ENCODE data around the gene BPIFA2.

BPIFA2 gene

GRCh38 chr20:33137195-33137594 is 30.8 kb upstream of the BPIFA2 start:
- Histone ChIP-seq H3K9ac (ENCODE audit: low read length) (no peak overlapping the region), H3K79me2 (ENCODE audit: low read length) (no peaks in the 10 kb centered on the region), H2AFZ (ENCODE audit: low read depth, low read length) (no peak overlapping the region), H3K27me3 (ENCODE audit: low read depth, low read length) (peaks cover 11% of the 10 kb centered on the region; the same call in 1 of the 2 replicates), H3K4me2 (ENCODE audit: low read length) (no peak overlapping the region), H3K4me1 (ENCODE audit: low read length) (no peaks in the 10 kb centered on the region), H3K4me3 (ENCODE audit: low read length) (no peak overlapping the region), H3K27ac (ENCODE audit: low read length) (no peak overlapping the region), H3K36me3 (replicated peaks; ENCODE audit: low read depth, low read length) (no peaks in the 10 kb centered on the region), H3K9me3 (ENCODE audit: insufficient read depth, low read length) (no peaks in the 10 kb centered on the region), H4K20me1 (ENCODE audit: insufficient read depth, low read length) (no peaks in the 10 kb centered on the region)
- TF ChIP-seq EZH2phosphoT487 (IDR thresholded peaks at IDR 0.05; ENCODE audit: low read depth), result no peak
- no peak for TF ChIP-seq CTCF (IDR thresholded peaks at IDR 0.05; ENCODE audit: low read depth, low read length)

GRCh38 chr20:33139467-33139866 is 28.5 kb upstream of the BPIFA2 start:
- no peak overlapping the region for H2AFZ ChIP-seq (ENCODE audit: low read depth, low read length)
- no peak overlapping the region for H3K4me2 ChIP-seq (ENCODE audit: low read length)
- H3K4me1 ChIP-seq (ENCODE audit: low read length), result no peaks in the 10 kb centered on the region
- no peaks in the 10 kb centered on the region for H3K79me2 ChIP-seq (ENCODE audit: low read length)
- no peaks in the 10 kb centered on the region for H4K20me1 ChIP-seq (ENCODE audit: insufficient read depth, low read length)
- peaks cover 21% of the 10 kb centered on the region for H3K27me3 ChIP-seq (ENCODE audit: low read depth, low read length)
- H3K9me3 ChIP-seq (ENCODE audit: insufficient read depth, low read length), result no peaks in the 10 kb centered on the region
- no peaks in the 10 kb centered on the region for H3K36me3 ChIP-seq (replicated peaks; ENCODE audit: low read depth, low read length)
- H3K9ac ChIP-seq (ENCODE audit: low read length), result no peak overlapping the region
- TF ChIP-seq EZH2phosphoT487 (IDR thresholded peaks at IDR 0.05; ENCODE audit: low read depth), result no peak
- no peak for TF ChIP-seq CTCF (IDR thresholded peaks at IDR 0.05; ENCODE audit: low read depth, low read length)
- H3K4me3 ChIP-seq (ENCODE audit: low read length), result no peak overlapping the region
- H3K27ac ChIP-seq (ENCODE audit: low read length), result no peak overlapping the region

GRCh38 chr20:33145521-33145920 is 22.4 kb upstream of the BPIFA2 start:
- H3K4me1 ChIP-seq (ENCODE audit: low read length), result no peaks in the 10 kb centered on the region
- no peak overlapping the region for H3K4me2 ChIP-seq (ENCODE audit: low read length)
- H3K4me3 ChIP-seq (ENCODE audit: low read length), result no peak overlapping the region
- no peaks in the 10 kb centered on the region for H3K9me3 ChIP-seq (ENCODE audit: insufficient read depth, low read length)
- H4K20me1 ChIP-seq (ENCODE audit: insufficient read depth, low read length), result no peaks in the 10 kb centered on the region
- H3K79me2 ChIP-seq (ENCODE audit: low read length), result no peaks in the 10 kb centered on the region
- H3K36me3 ChIP-seq (replicated peaks; ENCODE audit: low read depth, low read length), result no peaks in the 10 kb centered on the region
- H2AFZ ChIP-seq (ENCODE audit: low read depth, low read length), result no peak overlapping the region
- H3K9ac ChIP-seq (ENCODE audit: low read length), result no peak overlapping the region
- H3K27me3 ChIP-seq (ENCODE audit: low read depth, low read length), result peaks cover 56% of the 10 kb centered on the region
- TF ChIP-seq EZH2phosphoT487 (IDR thresholded peaks at IDR 0.05; ENCODE audit: low read depth) (no peak), CTCF (IDR thresholded peaks at IDR 0.05; ENCODE audit: low read depth, low read length) (no peak)
- no peak overlapping the region for H3K27ac ChIP-seq (ENCODE audit: low read length)

- Histone ChIP-seq H3K4me2 (ENCODE audit: low read length) (no peak overlapping the region), H3K79me2 (ENCODE audit: low read length) (no peaks in the 10 kb centered on the region), H3K4me1 (ENCODE audit: low read length) (no peaks in the 10 kb centered on the region), H2AFZ (ENCODE audit: low read depth, low read length) (no peak overlapping the region), H3K9me3 (ENCODE audit: insufficient read depth, low read length) (no peaks in the 10 kb centered on the region), H3K27ac (ENCODE audit: low read length) (no peak overlapping the region), H3K9ac (ENCODE audit: low read length) (no peak overlapping the region), H3K27me3 (ENCODE audit: low read depth, low read length) (peaks cover 65% of the 10 kb centered on the region), H3K4me3 (ENCODE audit: low read length) (no peak overlapping the region), H4K20me1 (ENCODE audit: insufficient read depth, low read length) (no peaks in the 10 kb centered on the region), H3K36me3 (replicated peaks; ENCODE audit: low read depth, low read length) (no peaks in the 10 kb centered on the region)
- TF ChIP-seq EZH2phosphoT487 (IDR thresholded peaks at IDR 0.05; ENCODE audit: low read depth) (no peak), CTCF (IDR thresholded peaks at IDR 0.05; ENCODE audit: low read depth, low read length) (no peak)
These were observed 20.7 kb upstream of the BPIFA2 start for GRCh38 chr20:33147299-33147698.

Data from OCI-LY3 (cell line).